ENCODE data around the gene SLC22A6. TPM values are rescaled to one million over a fixed set of nuclear protein-coding genes. Genes with fewer than 3 reads are reported as not detected.

Gene SLC22A6
- total RNA-seq, 1 donor from 2014 or later, result not detected

DNA sequence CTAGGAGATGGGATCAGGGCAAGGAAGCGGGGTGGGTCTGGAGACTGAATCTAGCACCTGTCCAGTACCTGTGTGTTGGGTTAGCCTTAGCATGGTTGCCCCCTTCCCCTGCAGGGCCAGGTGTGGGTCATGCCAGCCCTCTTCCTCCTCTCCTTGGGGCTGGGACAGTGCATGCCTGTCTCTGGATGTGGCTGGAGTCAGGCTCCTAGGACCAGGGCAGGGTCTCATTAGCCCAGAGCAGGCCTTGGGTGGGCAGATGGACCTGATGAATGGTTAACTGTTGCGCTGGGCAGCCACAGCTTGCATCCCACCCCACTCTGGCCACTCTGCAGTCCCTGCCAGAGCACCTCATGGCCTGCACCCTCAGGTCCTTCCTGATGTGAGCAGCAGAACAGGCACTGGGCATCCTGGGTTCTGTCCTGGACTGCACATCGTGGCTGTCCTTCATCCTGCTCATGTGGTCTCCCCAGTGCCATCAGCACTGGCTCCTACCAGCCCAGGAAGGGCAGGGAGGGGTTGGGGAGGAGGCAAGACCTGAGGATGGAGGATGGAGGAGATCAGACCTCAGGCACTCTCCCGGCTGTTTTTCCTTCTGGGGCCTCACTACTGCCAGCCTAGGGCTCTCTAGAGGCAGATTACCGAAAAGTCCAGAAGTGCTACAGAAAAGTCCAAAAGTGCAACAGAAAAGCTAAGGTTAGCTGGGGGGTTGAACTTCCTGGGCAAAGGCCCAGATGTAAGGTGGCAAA is 50.8 kb downstream of the SLC22A6 start:
- TF ChIP-seq, protein P1, sequence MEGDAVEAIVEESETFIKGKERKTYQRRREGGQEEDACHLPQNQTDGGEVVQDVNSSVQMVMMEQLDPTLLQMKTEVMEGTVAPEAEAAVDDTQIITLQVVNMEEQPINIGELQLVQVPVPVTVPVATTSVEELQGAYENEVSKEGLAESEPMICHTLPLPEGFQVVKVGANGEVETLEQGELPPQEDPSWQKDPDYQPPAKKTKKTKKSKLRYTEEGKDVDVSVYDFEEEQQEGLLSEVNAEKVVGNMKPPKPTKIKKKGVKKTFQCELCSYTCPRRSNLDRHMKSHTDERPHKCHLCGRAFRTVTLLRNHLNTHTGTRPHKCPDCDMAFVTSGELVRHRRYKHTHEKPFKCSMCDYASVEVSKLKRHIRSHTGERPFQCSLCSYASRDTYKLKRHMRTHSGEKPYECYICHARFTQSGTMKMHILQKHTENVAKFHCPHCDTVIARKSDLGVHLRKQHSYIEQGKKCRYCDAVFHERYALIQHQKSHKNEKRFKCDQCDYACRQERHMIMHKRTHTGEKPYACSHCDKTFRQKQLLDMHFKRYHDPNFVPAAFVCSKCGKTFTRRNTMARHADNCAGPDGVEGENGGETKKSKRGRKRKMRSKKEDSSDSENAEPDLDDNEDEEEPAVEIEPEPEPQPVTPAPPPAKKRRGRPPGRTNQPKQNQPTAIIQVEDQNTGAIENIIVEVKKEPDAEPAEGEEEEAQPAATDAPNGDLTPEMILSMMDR (IDR thresholded peaks at IDR 0.05; ENCODE audit: unreplicated experiment), result no peak
- no peak for DNase-seq (ENCODE audit: low spot score in 2 of 2, unreplicated experiment in 2 of 2)
- Mint-ChIP-seq H3K27me3 (ENCODE audit: low read depth) (peaks cover 8% of the 10 kb centered on the region), H3K4me1 (peaks cover 24% of the 10 kb centered on the region), H3K36me3 (no peaks in the 10 kb centered on the region), H3K4me3 (no peak overlapping the region), H3K27ac (no peak overlapping the region), H3K9me3 (peaks cover 10% of the 10 kb centered on the region)

DNA sequence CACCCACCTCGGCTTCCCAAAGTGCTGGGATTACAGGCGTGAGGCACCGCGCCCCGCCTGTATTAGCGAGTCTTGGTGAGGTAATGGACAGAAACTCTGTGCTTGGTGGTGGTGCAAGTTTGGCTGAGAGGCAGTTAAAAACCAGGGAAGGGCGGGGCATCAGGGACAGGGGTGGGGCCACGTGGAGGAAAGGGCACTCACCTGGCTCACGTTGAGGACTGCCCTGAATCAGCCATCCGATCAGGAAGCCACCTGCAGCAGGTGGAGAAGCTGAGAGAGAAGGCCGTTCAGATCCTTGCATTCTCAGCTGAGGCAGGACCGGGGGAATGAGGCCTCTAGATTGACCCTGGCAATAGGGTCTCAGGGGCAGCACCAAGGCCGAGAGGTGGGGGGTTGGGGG is 51.5 kb downstream of the SLC22A6 start:
- no peak overlapping the region for H3K4me3 Mint-ChIP-seq
- no peaks in the 10 kb centered on the region for H3K36me3 Mint-ChIP-seq
- DNase-seq (ENCODE audit: low spot score in 2 of 2, unreplicated experiment in 2 of 2), result no peak
- H3K4me1 Mint-ChIP-seq, result peaks cover 30% of the 10 kb centered on the region
- H3K27me3 Mint-ChIP-seq (ENCODE audit: low read depth), result peaks cover 11% of the 10 kb centered on the region
- H3K9me3 Mint-ChIP-seq, result peaks cover 10% of the 10 kb centered on the region
- H3K27ac Mint-ChIP-seq, result no peak overlapping the region
- TF ChIP-seq, protein P1 (IDR thresholded peaks at IDR 0.05; ENCODE audit: unreplicated experiment), result no peak

DNA sequence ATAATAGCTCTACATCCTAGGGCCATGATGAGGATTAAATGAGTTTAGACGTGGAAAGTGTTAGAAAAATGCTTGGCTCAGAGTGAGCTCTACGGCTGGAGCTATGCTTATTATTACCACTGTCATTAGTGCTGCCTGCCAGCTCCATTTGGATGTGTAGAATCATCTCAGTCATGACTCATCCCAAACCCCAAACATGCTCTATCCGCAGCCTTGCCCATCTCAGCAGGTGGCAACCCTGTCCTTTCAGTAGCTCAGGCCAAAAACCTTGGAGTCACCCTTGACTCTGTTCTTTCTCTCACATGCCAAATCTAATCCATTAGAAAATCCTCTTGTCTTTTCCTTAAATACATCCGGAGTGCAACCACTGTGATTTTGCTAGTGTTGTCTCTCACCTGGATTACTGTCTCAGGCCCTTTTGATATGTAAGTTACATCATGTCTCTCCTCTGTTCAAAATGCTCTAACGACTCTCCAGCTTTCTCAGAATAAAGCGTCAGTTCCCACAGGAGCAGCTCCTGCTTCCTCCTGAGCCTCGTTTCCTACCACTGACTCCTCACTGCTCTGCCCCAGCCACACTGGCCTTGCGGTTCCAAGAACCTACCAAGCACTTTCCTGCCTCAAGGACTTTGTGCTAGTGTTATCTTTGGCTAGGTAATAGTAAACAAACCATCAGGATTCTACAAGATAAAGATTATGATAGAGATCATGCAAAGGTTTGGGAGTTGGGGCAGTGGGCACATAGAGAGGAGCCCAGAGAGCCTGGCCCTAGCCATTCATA is 53.1 kb downstream of the SLC22A6 start:
- DNase-seq (ENCODE audit: low spot score in 2 of 2, unreplicated experiment in 2 of 2), result no peak
- H3K36me3 Mint-ChIP-seq, result no peaks in the 10 kb centered on the region
- H3K4me3 Mint-ChIP-seq, result no peak overlapping the region
- H3K27me3 Mint-ChIP-seq (ENCODE audit: low read depth), result peaks cover 27% of the 10 kb centered on the region
- no peaks in the 10 kb centered on the region for H3K9me3 Mint-ChIP-seq
- no peak overlapping the region for H3K27ac Mint-ChIP-seq
- TF ChIP-seq, protein P1 (IDR thresholded peaks at IDR 0.05; ENCODE audit: unreplicated experiment), result no peak
- peaks cover 40% of the 10 kb centered on the region for H3K4me1 Mint-ChIP-seq

DNA sequence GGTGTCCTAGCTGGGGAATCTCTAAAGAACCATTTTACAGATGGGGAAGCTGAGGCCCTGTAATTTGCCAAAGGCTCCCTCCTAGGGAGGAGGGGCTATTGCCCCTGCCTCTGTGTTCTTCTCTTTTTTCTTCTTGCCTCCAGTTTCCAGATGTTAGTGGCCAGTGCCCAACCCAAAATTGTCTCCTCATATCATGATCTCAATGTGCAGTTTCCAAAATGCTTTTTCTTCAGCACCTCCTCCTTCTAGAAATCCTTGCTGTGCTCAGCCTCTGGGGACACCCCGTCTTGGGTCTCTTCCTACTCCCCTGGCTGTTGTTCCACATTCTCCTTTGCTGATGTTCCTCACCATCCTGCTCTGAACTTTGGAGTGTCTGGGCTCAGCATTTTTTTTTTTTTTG is 54.1 kb downstream of the SLC22A6 start:
- Mint-ChIP-seq H3K36me3 (no peaks in the 10 kb centered on the region), H3K4me3 (no peak overlapping the region), H3K9me3 (no peaks in the 10 kb centered on the region), H3K27ac (no peak overlapping the region), H3K4me1 (peaks cover 48% of the 10 kb centered on the region), H3K27me3 (ENCODE audit: low read depth) (peaks cover 37% of the 10 kb centered on the region)
- TF ChIP-seq, protein P1 (IDR thresholded peaks at IDR 0.05; ENCODE audit: unreplicated experiment), result no peak
- no peak for DNase-seq (ENCODE audit: low spot score in 2 of 2, unreplicated experiment in 2 of 2)

DNA sequence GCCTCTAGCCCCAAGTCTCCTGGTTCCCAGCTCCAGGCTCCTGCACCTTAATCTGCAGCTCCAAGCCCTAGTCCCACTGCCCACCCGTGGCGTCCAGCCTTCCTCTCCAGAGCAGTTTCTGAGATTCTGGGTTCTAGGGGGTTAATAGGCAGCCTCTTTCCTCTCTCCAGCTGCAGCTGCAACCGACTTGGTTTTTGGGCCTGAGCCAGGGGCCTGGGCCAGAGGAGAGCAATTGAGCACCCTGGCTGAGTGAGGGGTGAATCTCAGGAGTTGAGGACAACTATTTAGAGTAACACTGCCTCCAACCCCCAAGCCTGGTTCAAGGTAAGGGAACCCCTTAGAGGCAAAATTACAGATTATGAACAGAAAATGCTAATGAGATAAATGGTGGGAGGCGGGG is 54.6 kb downstream of the SLC22A6 start:
- DNase-seq (ENCODE audit: low spot score in 2 of 2, unreplicated experiment in 2 of 2), result no peak

More for the DNA sequence above, 54.6 kb downstream of the SLC22A6 start:
- TF ChIP-seq, protein P1 (IDR thresholded peaks at IDR 0.05; ENCODE audit: unreplicated experiment), result no peak
- Mint-ChIP-seq H3K36me3 (no peaks in the 10 kb centered on the region), H3K4me3 (no peak overlapping the region), H3K9me3 (no peaks in the 10 kb centered on the region), H3K4me1 (peaks cover 53% of the 10 kb centered on the region), H3K27me3 (ENCODE audit: low read depth) (peaks cover 42% of the 10 kb centered on the region), H3K27ac (no peak overlapping the region)

All from mesothelial cell of epicardium (in vitro differentiated cells).